ENCODE results near the gene CD99. TPM values are rescaled to one million over a fixed set of nuclear protein-coding genes. Genes with fewer than 3 reads are reported as not detected.

The CD99 gene
- total and polyA plus RNA-seq, 4 donors, result 118 to 266 (median 189) TPM

GRCh38 chrX:2684256-2684655 is 6.8 kb upstream of the CD99 start:
- Histone ChIP-seq H3K27me3 (ENCODE audit: control insufficient read depth in 3 of 3, insufficient read depth in 3 of 3, low read length in 2 of 3) (peaks cover 0 to 20% (median 0%) of the 10 kb centered on the region in 3 donors), H3K9ac (ENCODE audit: insufficient read depth in 1 of 2, low read length in 2 of 2) (no peak overlapping the region), H3K36me3 (ENCODE audit: control insufficient read depth in 4 of 4, insufficient read depth in 4 of 4, low read length in 4 of 4) (no peaks in the 10 kb centered on the region), H3K9me3 (ENCODE audit: control insufficient read depth in 4 of 4, insufficient read depth in 3 of 4, low read length in 3 of 4) (no peaks in the 10 kb centered on the region), H3K4me3 (no peak overlapping the region), H3K4me1 (ENCODE audit: control insufficient read depth in 5 of 5, insufficient read depth in 5 of 5, low read length in 5 of 5) (peaks cover 0 to 6% (median 0%) of the 10 kb centered on the region in 5 donors), H3K27ac (ENCODE audit: low read depth in 1 of 2, low read length in 1 of 2) (no peak overlapping the region)
- no peak for TF ChIP-seq CTCF (IDR thresholded peaks at IDR 0.05; ENCODE audit: control extremely low read depth, extremely low read depth)
- 96% methylated on average over 1 of the region's 1 CpG for WGBS, 2 donors
- DNase-seq, result no peak
- no peak for ATAC-seq (ENCODE audit: insufficient read depth, low FRiP score)

DNA sequence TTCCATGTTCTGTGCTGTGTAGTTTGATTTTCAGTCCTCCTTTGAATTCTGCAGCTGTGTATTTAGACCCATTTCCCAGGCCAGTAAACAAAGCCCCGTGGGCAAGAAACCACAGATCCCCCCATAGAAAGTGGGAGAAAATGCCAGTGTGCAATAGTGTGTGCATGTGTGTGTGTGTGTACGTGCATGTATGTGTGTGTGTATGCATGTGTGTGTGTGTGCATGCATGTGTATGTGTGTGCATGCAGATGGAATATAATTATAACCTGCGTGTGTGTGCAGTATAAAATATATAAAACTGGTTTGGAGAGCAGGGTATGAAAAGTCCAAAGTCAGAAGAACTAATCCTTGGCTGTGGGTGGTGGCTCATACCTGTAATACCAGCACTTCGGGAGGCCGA is 5.2 kb upstream of the CD99 start:
- Histone ChIP-seq H3K9ac (ENCODE audit: insufficient read depth in 1 of 2, low read length in 2 of 2) (no peak overlapping the region), H3K4me3 (no peak overlapping the region), H3K9me3 (ENCODE audit: control insufficient read depth in 4 of 4, insufficient read depth in 3 of 4, low read length in 3 of 4) (no peaks in the 10 kb centered on the region), H3K4me1 (ENCODE audit: control insufficient read depth in 5 of 5, insufficient read depth in 5 of 5, low read length in 5 of 5) (peaks cover 0 to 2% (median 0%) of the 10 kb centered on the region in 5 donors), H3K36me3 (ENCODE audit: control insufficient read depth in 4 of 4, insufficient read depth in 4 of 4, low read length in 4 of 4) (no peaks in the 10 kb centered on the region), H3K27me3 (ENCODE audit: control insufficient read depth in 3 of 3, insufficient read depth in 3 of 3, low read length in 2 of 3) (peaks cover 0 to 20% (median 0%) of the 10 kb centered on the region in 3 donors), H3K27ac (ENCODE audit: low read depth in 1 of 2, low read length in 1 of 2) (no peak overlapping the region)
- no peak for DNase-seq
- no peak for ATAC-seq (ENCODE audit: insufficient read depth, low FRiP score)
- no peak for TF ChIP-seq CTCF (IDR thresholded peaks at IDR 0.05; ENCODE audit: control extremely low read depth, extremely low read depth)
- 88 to 99% methylated on average over 5 of the region's 5 CpGs for WGBS, 2 donors

DNA sequence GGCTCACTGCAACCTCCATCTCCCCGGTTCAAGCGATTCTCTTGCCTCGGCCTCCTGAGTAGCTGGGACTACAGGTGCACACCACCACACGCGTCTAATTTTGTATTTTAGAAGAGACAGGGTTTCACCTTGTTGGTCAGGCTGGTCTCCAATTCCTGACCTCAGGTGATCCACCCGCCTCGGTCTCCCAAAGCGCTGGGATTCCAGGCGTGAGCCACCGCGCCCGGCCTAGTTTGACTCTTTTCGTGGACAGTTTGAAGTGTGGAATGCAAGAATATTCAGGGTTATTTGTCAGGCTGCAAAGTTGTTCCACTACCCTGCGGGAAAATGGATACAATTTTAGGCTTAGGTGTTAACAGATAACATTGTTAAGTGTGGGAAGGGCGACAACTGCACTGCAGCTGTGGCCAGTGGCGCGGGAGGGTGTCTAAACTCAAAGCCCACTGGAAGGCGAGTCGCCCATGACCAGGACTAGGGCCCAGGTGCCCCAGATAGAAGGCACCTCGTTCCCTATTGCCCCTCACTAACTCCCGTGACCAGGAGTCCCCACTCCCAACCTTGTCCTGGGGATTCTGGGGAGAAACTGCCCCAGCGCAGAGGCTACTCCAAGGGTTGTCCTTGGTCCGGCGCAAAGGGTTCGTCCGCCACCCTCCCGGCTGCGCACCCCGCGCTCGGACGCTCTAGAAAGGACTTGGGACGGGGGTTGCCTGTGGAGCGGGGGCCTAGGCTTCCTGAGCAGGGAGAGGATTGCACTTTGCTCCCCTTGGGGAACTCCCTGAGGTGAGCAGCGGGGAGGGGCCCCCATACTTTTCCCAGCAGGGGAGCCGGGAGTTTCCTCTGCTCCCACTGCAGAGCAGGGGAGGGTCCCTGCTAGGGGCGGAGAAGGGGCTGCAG is 1.1 kb upstream of the CD99 start:
- TF ChIP-seq CTCF (IDR thresholded peaks at IDR 0.05; ENCODE audit: control extremely low read depth, extremely low read depth), result no peak
- ATAC-seq (ENCODE audit: insufficient read depth, low FRiP score), result no peak
- Histone ChIP-seq H3K4me1 (ENCODE audit: control insufficient read depth in 5 of 5, insufficient read depth in 5 of 5, low read length in 5 of 5) (peaks cover 2 to 24% (median 11%) of the 10 kb centered on the region in 5 donors), H3K4me3 (no peak overlapping the region), H3K9me3 (ENCODE audit: control insufficient read depth in 4 of 4, insufficient read depth in 3 of 4, low read length in 3 of 4) (no peaks in the 10 kb centered on the region), H3K9ac (ENCODE audit: insufficient read depth in 1 of 2, low read length in 2 of 2) (no peak overlapping the region), H3K27ac (ENCODE audit: low read depth in 1 of 2, low read length in 1 of 2) (no peak overlapping the region), H3K27me3 (ENCODE audit: control insufficient read depth in 3 of 3, insufficient read depth in 3 of 3, low read length in 2 of 3) (peaks cover 0 to 22% (median 0%) of the 10 kb centered on the region in 3 donors), H3K36me3 (ENCODE audit: control insufficient read depth in 4 of 4, insufficient read depth in 4 of 4, low read length in 4 of 4) (no peaks in the 10 kb centered on the region)
- WGBS, 2 donors, result 79 to 83% methylated on average over 37 of the region's 37 CpGs
- DNase-seq, result no peak

All from lung (tissue), 12 donors.